Measurements from ENCODE around the gene VPS39. TPM values are rescaled to one million over a fixed set of nuclear protein-coding genes. Genes with fewer than 3 reads are reported as not detected.

The VPS39 gene
- polyA plus RNA-seq, 2 of the 4 experiments (the other 2 are of a cell fraction): 18.3 to 33.3 TPM

DNA sequence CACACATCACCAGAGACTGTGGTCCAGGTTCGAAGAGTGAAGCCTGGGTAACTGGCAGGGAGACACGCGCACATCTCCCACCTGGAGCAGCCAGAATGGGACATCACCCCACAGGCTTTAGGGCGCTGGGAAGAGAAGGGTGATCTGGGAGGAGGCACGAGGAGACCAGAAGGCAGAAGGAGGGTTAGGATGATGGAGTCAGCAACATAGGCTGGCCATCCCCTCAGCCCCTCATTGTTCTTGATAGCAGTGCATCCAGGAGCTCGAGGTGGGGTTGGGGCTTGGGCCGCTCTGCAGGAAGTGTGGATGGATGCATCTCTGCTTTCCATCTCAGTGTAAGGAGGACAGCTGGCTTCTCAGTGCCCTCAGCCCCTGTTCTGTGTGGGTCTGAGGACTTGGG, 66.9 kb downstream of the VPS39 start (continued):
- TF ChIP-seq, protein P1, sequence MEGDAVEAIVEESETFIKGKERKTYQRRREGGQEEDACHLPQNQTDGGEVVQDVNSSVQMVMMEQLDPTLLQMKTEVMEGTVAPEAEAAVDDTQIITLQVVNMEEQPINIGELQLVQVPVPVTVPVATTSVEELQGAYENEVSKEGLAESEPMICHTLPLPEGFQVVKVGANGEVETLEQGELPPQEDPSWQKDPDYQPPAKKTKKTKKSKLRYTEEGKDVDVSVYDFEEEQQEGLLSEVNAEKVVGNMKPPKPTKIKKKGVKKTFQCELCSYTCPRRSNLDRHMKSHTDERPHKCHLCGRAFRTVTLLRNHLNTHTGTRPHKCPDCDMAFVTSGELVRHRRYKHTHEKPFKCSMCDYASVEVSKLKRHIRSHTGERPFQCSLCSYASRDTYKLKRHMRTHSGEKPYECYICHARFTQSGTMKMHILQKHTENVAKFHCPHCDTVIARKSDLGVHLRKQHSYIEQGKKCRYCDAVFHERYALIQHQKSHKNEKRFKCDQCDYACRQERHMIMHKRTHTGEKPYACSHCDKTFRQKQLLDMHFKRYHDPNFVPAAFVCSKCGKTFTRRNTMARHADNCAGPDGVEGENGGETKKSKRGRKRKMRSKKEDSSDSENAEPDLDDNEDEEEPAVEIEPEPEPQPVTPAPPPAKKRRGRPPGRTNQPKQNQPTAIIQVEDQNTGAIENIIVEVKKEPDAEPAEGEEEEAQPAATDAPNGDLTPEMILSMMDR (IDR thresholded peaks at IDR 0.05): no peak

DNA sequence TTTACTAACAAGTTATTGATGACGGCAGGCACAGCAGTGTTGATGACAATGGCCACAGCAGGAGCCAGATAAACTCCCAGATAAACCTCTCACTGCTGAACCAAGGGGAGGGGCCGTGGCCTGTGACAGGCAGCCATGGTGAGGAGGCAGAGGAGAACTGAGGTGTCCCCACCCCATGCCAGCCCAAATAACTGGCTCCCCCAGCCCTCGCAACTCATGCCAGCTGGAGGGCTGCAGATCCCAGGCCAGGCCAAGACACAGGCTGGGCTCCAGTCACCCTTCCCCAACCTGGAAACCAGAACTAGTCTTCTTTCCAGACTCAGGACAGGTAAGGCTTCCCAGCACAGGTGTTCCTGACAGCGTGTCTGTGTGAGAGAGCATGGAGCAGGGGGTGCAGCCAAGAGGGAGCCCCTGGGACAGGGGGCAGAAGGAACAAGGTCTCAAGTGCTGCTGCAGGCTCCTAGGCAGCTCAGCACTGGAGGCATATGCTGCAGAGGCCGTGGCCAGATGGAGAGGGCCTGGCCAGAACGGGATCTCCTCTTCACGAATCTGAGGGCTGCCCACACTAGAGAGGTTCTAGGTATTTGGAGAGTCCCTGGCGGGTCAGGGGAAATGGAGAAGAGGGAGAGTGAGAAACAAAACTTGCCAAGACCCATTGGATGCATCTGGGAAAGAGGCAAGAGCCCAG, 67.6 kb downstream of the VPS39 start:
- no peak for FAIRE-seq
- ChIA-PET CTCF (interaction anchor here (3.3 to 3.4 kb wide), 2 partner anchors 56 to 74 kb away, joined by 15 to 37 read pairs; no protein-coding TSS in a partner anchor), POLR2A (no interaction called here)
- 48% methylated on average over 7 of the region's 8 CpGs for WGBS (ENCODE audit: missing lambda C conversion rate)
- no peak overlapping the region for H3K4me3 ChIP-seq
- no peak for DNase-seq (ENCODE audit: low read depth in 1 of 2, low spot score in 1 of 2)
- no peak overlapping the region for H3K27ac ChIP-seq
- ATAC-seq: no peak
- no peak overlapping the region for H3K4me2 ChIP-seq
- no peaks in the 10 kb centered on the region for H3K9me3 ChIP-seq
- peaks cover 10% of the 10 kb centered on the region; the same call in 2 of the 3 replicates for H3K4me1 ChIP-seq
- TF ChIP-seq, protein P2, sequence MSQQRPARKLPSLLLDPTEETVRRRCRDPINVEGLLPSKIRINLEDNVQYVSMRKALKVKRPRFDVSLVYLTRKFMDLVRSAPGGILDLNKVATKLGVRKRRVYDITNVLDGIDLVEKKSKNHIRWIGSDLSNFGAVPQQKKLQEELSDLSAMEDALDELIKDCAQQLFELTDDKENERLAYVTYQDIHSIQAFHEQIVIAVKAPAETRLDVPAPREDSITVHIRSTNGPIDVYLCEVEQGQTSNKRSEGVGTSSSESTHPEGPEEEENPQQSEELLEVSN (IDR thresholded peaks at IDR 0.05; ENCODE audit: borderline replicate concordance, low read depth): no peak
- TF ChIP-seq, protein P3, sequence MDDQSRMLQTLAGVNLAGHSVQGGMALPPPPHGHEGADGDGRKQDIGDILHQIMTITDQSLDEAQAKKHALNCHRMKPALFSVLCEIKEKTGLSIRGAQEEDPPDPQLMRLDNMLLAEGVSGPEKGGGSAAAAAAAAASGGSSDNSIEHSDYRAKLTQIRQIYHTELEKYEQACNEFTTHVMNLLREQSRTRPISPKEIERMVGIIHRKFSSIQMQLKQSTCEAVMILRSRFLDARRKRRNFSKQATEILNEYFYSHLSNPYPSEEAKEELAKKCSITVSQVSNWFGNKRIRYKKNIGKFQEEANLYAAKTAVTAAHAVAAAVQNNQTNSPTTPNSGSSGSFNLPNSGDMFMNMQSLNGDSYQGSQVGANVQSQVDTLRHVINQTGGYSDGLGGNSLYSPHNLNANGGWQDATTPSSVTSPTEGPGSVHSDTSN (IDR thresholded peaks at IDR 0.05): no peak
- no peak for TF ChIP-seq BHLHE40 (IDR thresholded peaks at IDR 0.05; ENCODE audit: low read depth, low read length)
- TF ChIP-seq, protein P4, sequence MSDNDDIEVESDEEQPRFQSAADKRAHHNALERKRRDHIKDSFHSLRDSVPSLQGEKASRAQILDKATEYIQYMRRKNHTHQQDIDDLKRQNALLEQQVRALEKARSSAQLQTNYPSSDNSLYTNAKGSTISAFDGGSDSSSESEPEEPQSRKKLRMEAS (IDR thresholded peaks at IDR 0.05): no peak
- no peak for TF ChIP-seq POLR2AphosphoS2 (conservative IDR thresholded peaks at IDR 0.05; ENCODE audit: low read length)
- no peak for TF ChIP-seq CEBPB (IDR thresholded peaks at IDR 0.05)
- no peak for TF ChIP-seq KDM5A (IDR thresholded peaks at IDR 0.05)
- TF ChIP-seq ZFP36 (IDR thresholded peaks at IDR 0.05; ENCODE audit: borderline replicate concordance, partially characterized antibody): no peak

DNA sequence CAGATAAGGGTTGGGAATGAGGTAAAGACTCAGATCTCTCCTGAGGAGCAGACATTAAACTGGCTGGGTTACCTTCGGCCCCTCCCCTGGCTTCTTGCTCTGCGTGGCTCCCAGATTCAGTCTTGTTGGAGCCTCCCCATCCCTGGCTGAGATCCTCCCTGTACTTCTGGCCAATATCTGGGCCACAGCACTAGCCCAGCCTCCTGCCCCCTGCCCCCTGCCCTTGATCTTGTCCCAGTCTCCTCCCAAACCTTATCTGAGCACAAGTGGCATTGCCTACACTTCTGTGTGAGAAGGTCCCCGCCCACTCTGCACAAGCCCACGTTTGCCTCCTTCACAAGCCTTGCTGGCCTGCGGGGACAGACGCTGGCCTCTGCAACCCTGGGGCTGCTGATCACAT, 68.5 kb downstream of the VPS39 start:
- CTCF ChIA-PET: interaction anchor here (1.3 to 3.4 kb wide), 5 partner anchors 10 to 246 kb away, joined by 3 to 37 read pairs (median 15); no protein-coding TSS in a partner anchor
- H3K9me3 ChIP-seq: no peaks in the 10 kb centered on the region
- POLR2A ChIA-PET: no interaction called here
- TF ChIP-seq CBX8 (IDR thresholded peaks at IDR 0.05): no peak
- no peak for TF ChIP-seq HOXB13 (CRISPR knock-in tag; IDR thresholded peaks at IDR 0.05; ENCODE audit: low read depth)
- TF ChIP-seq HEYL (CRISPR knock-in tag; IDR thresholded peaks at IDR 0.05): no peak
- no peak for TF ChIP-seq MAFK (IDR thresholded peaks at IDR 0.05; ENCODE audit: partially characterized antibody)
- TF ChIP-seq POLR2A (IDR thresholded peaks at IDR 0.05; ENCODE audit: low read length): no peak
- TF ChIP-seq CEBPB (IDR thresholded peaks at IDR 0.05): no peak
- DNase-seq (ENCODE audit: low read depth in 1 of 2, low spot score in 1 of 2) (no peak), ATAC-seq (no peak), FAIRE-seq (no peak)
- H3K4me1 ChIP-seq: peaks cover 18% of the 10 kb centered on the region
- 62% methylated on average over 6 of the region's 6 CpGs for WGBS (ENCODE audit: missing lambda C conversion rate)
- no peak overlapping the region for H3K4me3 ChIP-seq
- H3K4me2 ChIP-seq: no peak overlapping the region
- no peak overlapping the region for H3K27ac ChIP-seq

DNA sequence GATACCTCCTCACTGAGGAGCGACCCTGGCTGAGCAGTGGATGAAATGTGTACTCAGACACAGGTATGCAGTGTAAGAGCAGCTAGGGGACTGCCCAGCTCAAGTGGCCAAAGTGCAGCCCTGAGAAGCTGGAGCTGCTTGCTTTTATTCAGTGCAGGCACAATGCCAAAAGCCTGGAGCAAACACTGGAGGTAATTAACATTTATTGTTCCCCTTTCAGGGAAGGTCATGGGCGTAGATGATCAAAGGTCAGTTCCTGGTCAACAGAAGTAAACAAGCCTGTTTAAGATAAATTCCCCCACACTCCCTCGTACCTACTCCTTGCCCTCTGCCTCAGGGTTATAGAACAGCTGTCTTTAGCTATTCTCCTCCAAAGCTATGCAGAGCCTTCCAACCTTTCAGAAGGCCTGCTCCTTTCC, 69.1 kb downstream of the VPS39 start:
- FAIRE-seq (no peak), ATAC-seq (no peak), DNase-seq (ENCODE audit: low read depth in 1 of 2, low spot score in 1 of 2) (no peak)
- ChIA-PET CTCF (interaction anchor here (0.9 to 3.4 kb wide), 15 partner anchors 8 to 247 kb away, joined by 3 to 37 read pairs (median 7); partner anchors contain the start of gene PLA2G4F), POLR2A (no interaction called here)
- H3K9me3 ChIP-seq: no peaks in the 10 kb centered on the region
- H3K4me3 ChIP-seq: no peak overlapping the region
- H3K27ac ChIP-seq: no peak overlapping the region
- H3K4me1 ChIP-seq: peaks cover 25% of the 10 kb centered on the region
- no peak overlapping the region for H3K4me2 ChIP-seq
- TF ChIP-seq TFCP2L1 (CRISPR knock-in tag; IDR thresholded peaks at IDR 0.05): no peak
- TF ChIP-seq, protein P5, sequence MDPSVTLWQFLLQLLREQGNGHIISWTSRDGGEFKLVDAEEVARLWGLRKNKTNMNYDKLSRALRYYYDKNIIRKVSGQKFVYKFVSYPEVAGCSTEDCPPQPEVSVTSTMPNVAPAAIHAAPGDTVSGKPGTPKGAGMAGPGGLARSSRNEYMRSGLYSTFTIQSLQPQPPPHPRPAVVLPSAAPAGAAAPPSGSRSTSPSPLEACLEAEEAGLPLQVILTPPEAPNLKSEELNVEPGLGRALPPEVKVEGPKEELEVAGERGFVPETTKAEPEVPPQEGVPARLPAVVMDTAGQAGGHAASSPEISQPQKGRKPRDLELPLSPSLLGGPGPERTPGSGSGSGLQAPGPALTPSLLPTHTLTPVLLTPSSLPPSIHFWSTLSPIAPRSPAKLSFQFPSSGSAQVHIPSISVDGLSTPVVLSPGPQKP (IDR thresholded peaks at IDR 0.05; ENCODE audit: low read depth, low read length): no peak
- no peak for TF ChIP-seq KDM5A (IDR thresholded peaks at IDR 0.05)
- no peak for TF ChIP-seq RNF2 (IDR thresholded peaks at IDR 0.05; ENCODE audit: borderline replicate concordance, low read depth)
- TF ChIP-seq ZSCAN20 (CRISPR knock-in tag; IDR thresholded peaks at IDR 0.05): no peak
- TF ChIP-seq POLR2AphosphoS2 (conservative IDR thresholded peaks at IDR 0.05; ENCODE audit: low read length): no peak
- TF ChIP-seq KDM1A (IDR thresholded peaks at IDR 0.05; ENCODE audit: low read depth): no peak
- TF ChIP-seq, protein P4 (IDR thresholded peaks at IDR 0.05): no peak
- TF ChIP-seq CBX8 (IDR thresholded peaks at IDR 0.05): no peak
- TF ChIP-seq RARB (CRISPR knock-in tag; IDR thresholded peaks at IDR 0.05): no peak
- no peak for TF ChIP-seq FOSB (CRISPR knock-in tag; IDR thresholded peaks at IDR 0.05)
- no peak for TF ChIP-seq HOXA7 (CRISPR knock-in tag; IDR thresholded peaks at IDR 0.05)
- no peak for TF ChIP-seq ZFP36 (IDR thresholded peaks at IDR 0.05; ENCODE audit: borderline replicate concordance, partially characterized antibody)
- WGBS (ENCODE audit: missing lambda C conversion rate): 3% methylated on average over 2 of the region's 3 CpGs
